ENCODE measurements around the gene TM9SF4.

TM9SF4 gene

DNA sequence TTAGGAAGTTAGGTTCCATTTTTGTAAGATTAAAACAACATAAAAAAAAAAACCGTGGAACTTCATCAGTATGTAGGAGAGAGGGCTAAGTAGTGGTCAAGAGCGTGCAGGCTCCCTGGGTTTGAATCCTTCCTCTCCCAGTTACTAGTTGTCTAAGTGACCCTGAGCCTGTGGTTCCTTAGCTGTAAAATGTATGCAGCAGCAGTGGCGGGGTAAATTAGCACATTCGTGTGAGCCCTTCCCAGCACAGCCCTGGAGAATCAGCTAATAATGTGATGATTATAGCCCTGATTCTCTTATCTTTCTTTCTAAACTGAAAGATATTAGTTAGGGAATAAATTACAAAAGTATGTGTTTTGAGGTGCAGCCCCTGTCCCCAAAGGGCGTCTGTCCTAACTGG is 32.6 kb downstream of the TM9SF4 start:
- H3K4me1 ChIP-seq (ENCODE audit: control insufficient read depth, insufficient read depth, low read length) = no peaks in the 10 kb centered on the region
- no peak overlapping the region for H3K27ac ChIP-seq (ENCODE audit: low read depth, low read length)

DNA sequence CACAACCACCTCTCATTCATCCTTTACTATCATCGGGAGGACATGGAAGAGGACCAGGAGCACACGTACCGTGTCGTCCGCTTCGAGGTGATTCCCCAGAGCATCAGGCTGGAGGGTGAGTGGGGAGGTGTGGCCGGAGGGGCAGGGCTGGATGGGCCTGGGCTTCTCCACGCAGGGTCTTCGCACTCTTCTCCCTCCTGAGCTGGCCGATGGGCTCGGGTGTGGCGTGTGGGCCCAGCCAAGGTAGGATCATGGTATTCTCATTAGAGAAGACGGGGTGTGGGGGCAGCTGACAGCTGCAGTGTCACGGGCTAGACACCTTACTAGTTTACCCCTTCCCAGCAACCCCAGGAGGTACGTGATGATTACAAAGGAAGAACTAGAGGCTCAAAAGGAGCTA is 33.5 kb downstream of the TM9SF4 start:
- Histone ChIP-seq H3K36me3 (ENCODE audit: control insufficient read depth, insufficient read depth, low read length) (peaks cover 90% of the 10 kb centered on the region), H3K4me1 (ENCODE audit: control insufficient read depth, insufficient read depth, low read length) (no peaks in the 10 kb centered on the region), H3K27me3 (ENCODE audit: control insufficient read depth, insufficient read depth, low read length) (no peaks in the 10 kb centered on the region), H3K4me3 (ENCODE audit: low read depth, low read length) (no peak overlapping the region), H3K9ac (ENCODE audit: low read depth, low read length) (no peak overlapping the region), H3K9me3 (ENCODE audit: control insufficient read depth, insufficient read depth, low read length) (no peaks in the 10 kb centered on the region), H3K27ac (ENCODE audit: low read depth, low read length) (no peak overlapping the region)

More for the DNA sequence above, 32.6 kb downstream of the TM9SF4 start:
- Histone ChIP-seq H3K9ac (ENCODE audit: low read depth, low read length) (no peak overlapping the region), H3K9me3 (ENCODE audit: control insufficient read depth, insufficient read depth, low read length) (no peaks in the 10 kb centered on the region), H3K4me3 (ENCODE audit: low read depth, low read length) (no peak overlapping the region), H3K36me3 (ENCODE audit: control insufficient read depth, insufficient read depth, low read length) (peaks cover 92% of the 10 kb centered on the region), H3K27me3 (ENCODE audit: control insufficient read depth, insufficient read depth, low read length) (no peaks in the 10 kb centered on the region)

DNA sequence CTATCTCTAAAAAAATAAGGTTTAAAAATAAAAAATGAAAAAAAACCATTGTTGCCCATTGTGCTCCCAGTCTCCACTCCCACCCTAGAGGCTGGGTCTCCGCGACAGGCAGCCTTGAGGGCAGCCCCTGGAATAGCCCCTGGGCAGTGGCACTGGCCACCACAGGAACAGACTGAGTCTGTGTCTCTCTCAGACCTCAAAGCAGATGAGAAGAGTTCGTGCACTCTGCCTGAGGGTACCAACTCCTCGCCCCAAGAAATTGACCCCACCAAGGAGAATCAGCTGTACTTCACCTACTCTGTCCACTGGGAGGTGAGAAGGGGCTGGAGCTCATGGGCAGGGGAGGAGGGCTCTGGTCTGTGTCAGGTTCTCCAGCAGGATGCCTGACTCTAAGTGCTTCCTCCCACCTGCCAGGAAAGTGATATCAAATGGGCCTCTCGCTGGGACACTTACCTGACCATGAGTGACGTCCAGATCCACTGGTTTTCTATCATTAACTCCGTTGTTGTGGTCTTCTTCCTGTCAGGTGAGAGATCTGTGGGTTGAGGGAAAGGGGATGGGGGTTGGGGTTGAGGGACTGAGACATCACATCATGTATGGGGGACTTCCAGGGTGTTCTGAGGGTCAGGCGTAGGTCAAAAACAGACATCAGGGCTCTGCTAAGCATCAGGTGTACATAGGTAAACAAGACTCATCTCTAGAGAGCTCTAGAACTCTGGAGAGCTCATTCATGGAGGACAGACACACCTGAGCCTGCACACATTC is 35.6 kb downstream of the TM9SF4 start:
- Histone ChIP-seq H3K9me3 (ENCODE audit: control insufficient read depth, insufficient read depth, low read length) (no peaks in the 10 kb centered on the region), H3K9ac (ENCODE audit: low read depth, low read length) (no peak overlapping the region), H3K4me3 (ENCODE audit: low read depth, low read length) (no peak overlapping the region), H3K27ac (ENCODE audit: low read depth, low read length) (no peak overlapping the region), H3K4me1 (ENCODE audit: control insufficient read depth, insufficient read depth, low read length) (no peaks in the 10 kb centered on the region), H3K36me3 (ENCODE audit: control insufficient read depth, insufficient read depth, low read length) (peaks cover 89% of the 10 kb centered on the region), H3K27me3 (ENCODE audit: control insufficient read depth, insufficient read depth, low read length) (no peaks in the 10 kb centered on the region)

GRCh38 chr20:32149566-32150170 is 40.2 kb downstream of the TM9SF4 start:
- Histone ChIP-seq H3K36me3 (ENCODE audit: control insufficient read depth, insufficient read depth, low read length) (peaks cover 82% of the 10 kb centered on the region), H3K9me3 (ENCODE audit: control insufficient read depth, insufficient read depth, low read length) (no peaks in the 10 kb centered on the region), H3K4me3 (ENCODE audit: low read depth, low read length) (no peak overlapping the region), H3K4me1 (ENCODE audit: control insufficient read depth, insufficient read depth, low read length) (no peaks in the 10 kb centered on the region), H3K9ac (ENCODE audit: low read depth, low read length) (no peak overlapping the region), H3K27ac (ENCODE audit: low read depth, low read length) (no peak overlapping the region), H3K27me3 (ENCODE audit: control insufficient read depth, insufficient read depth, low read length) (no peaks in the 10 kb centered on the region)

GRCh38 chr20:32150291-32150848 is 40.9 kb downstream of the TM9SF4 start:
- no peak overlapping the region for H3K4me3 ChIP-seq (ENCODE audit: low read depth, low read length)
- H3K4me1 ChIP-seq (ENCODE audit: control insufficient read depth, insufficient read depth, low read length) = no peaks in the 10 kb centered on the region
- H3K27me3 ChIP-seq (ENCODE audit: control insufficient read depth, insufficient read depth, low read length) = no peaks in the 10 kb centered on the region
- no peaks in the 10 kb centered on the region for H3K9me3 ChIP-seq (ENCODE audit: control insufficient read depth, insufficient read depth, low read length)
- peaks cover 75% of the 10 kb centered on the region for H3K36me3 ChIP-seq (ENCODE audit: control insufficient read depth, insufficient read depth, low read length)
- H3K27ac ChIP-seq (ENCODE audit: low read depth, low read length) = no peak overlapping the region
- H3K9ac ChIP-seq (ENCODE audit: low read depth, low read length) = no peak overlapping the region

GRCh38 chr20:32152421-32153155 is 43.1 kb downstream of the TM9SF4 start:
- H3K9ac ChIP-seq (ENCODE audit: low read depth, low read length) = no peak overlapping the region
- H3K27me3 ChIP-seq (ENCODE audit: control insufficient read depth, insufficient read depth, low read length) = no peaks in the 10 kb centered on the region
- H3K36me3 ChIP-seq (ENCODE audit: control insufficient read depth, insufficient read depth, low read length) = peaks cover 58% of the 10 kb centered on the region
- no peak overlapping the region for H3K27ac ChIP-seq (ENCODE audit: low read depth, low read length)
- no peak overlapping the region for H3K4me3 ChIP-seq (ENCODE audit: low read depth, low read length)
- H3K4me1 ChIP-seq (ENCODE audit: control insufficient read depth, insufficient read depth, low read length) = no peaks in the 10 kb centered on the region
- H3K9me3 ChIP-seq (ENCODE audit: control insufficient read depth, insufficient read depth, low read length) = no peaks in the 10 kb centered on the region

GRCh38 chr20:32153156-32153665 is 43.7 kb downstream of the TM9SF4 start:
- Histone ChIP-seq H3K27me3 (ENCODE audit: control insufficient read depth, insufficient read depth, low read length) (no peaks in the 10 kb centered on the region), H3K9me3 (ENCODE audit: control insufficient read depth, insufficient read depth, low read length) (no peaks in the 10 kb centered on the region), H3K4me1 (ENCODE audit: control insufficient read depth, insufficient read depth, low read length) (no peaks in the 10 kb centered on the region), H3K9ac (ENCODE audit: low read depth, low read length) (no peak overlapping the region), H3K27ac (ENCODE audit: low read depth, low read length) (no peak overlapping the region), H3K36me3 (ENCODE audit: control insufficient read depth, insufficient read depth, low read length) (peaks cover 59% of the 10 kb centered on the region), H3K4me3 (ENCODE audit: low read depth, low read length) (no peak overlapping the region)

- Histone ChIP-seq H3K9me3 (ENCODE audit: control insufficient read depth, insufficient read depth, low read length) (no peaks in the 10 kb centered on the region), H3K4me3 (ENCODE audit: low read depth, low read length) (no peak overlapping the region), H3K27me3 (ENCODE audit: control insufficient read depth, insufficient read depth, low read length) (no peaks in the 10 kb centered on the region), H3K9ac (ENCODE audit: low read depth, low read length) (no peak overlapping the region), H3K27ac (ENCODE audit: low read depth, low read length) (no peak overlapping the region), H3K4me1 (ENCODE audit: control insufficient read depth, insufficient read depth, low read length) (no peaks in the 10 kb centered on the region), H3K36me3 (ENCODE audit: control insufficient read depth, insufficient read depth, low read length) (peaks cover 60% of the 10 kb centered on the region)
Measured at GRCh38 chr20:32153771-32154170, 44.3 kb downstream of the TM9SF4 start.

- Histone ChIP-seq H3K27ac (ENCODE audit: low read depth, low read length) (peak overlapping the region; percentile 65), H3K36me3 (ENCODE audit: control insufficient read depth, insufficient read depth, low read length) (peaks cover 59% of the 10 kb centered on the region)
Measured at GRCh38 chr20:32155017-32155981, 45.8 kb downstream of the TM9SF4 start.

DNA sequence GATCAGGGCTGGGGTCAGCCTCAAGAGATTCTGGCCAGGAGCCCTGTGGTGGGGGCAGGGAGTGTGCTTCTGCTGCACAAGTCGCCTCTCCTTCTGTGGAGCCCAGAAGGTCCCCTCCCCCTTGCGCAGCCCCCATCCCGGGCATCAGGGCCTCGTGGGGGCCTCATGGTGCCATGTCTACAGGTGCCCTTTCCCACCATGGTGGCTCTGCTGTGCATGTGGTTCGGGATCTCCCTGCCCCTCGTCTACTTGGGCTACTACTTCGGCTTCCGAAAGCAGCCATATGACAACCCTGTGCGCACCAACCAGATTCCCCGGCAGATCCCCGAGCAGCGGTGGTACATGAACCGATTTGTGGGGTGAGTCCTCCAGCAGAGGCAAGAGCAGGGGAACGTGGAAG is 48.1 kb downstream of the TM9SF4 start:
- Histone ChIP-seq H3K9ac (ENCODE audit: low read depth, low read length) (no peak overlapping the region), H3K9me3 (ENCODE audit: control insufficient read depth, insufficient read depth, low read length) (no peaks in the 10 kb centered on the region), H3K4me3 (ENCODE audit: low read depth, low read length) (no peak overlapping the region), H3K36me3 (ENCODE audit: control insufficient read depth, insufficient read depth, low read length) (peaks cover 60% of the 10 kb centered on the region), H3K27ac (ENCODE audit: low read depth, low read length) (no peak overlapping the region), H3K4me1 (ENCODE audit: control insufficient read depth, insufficient read depth, low read length) (no peaks in the 10 kb centered on the region), H3K27me3 (ENCODE audit: control insufficient read depth, insufficient read depth, low read length) (no peaks in the 10 kb centered on the region)

More at GRCh38 chr20:32155017-32155981, 45.8 kb downstream of the TM9SF4 start:
- H3K4me1 ChIP-seq (ENCODE audit: control insufficient read depth, insufficient read depth, low read length) = no peaks in the 10 kb centered on the region
- no peak overlapping the region for H3K9ac ChIP-seq (ENCODE audit: low read depth, low read length)
- no peaks in the 10 kb centered on the region for H3K27me3 ChIP-seq (ENCODE audit: control insufficient read depth, insufficient read depth, low read length)
- no peak overlapping the region for H3K4me3 ChIP-seq (ENCODE audit: low read depth, low read length)
- H3K9me3 ChIP-seq (ENCODE audit: control insufficient read depth, insufficient read depth, low read length) = no peaks in the 10 kb centered on the region
